CD4-positive, alpha-beta T cell treated with Interleukin-21 for 1 hour (primary cell): ENCODE measurements around the gene GRHL3.

Source experiments
- DNase-seq: peaks from one replicate; pipeline ENCODE4 v3.0.0-alpha.2; 2020

GRHL3 gene

GRCh38 chr1:24293392-24294227 lies 25.5 kb upstream of the GRHL3 start:
- no peak for DNase-seq

- no peak for DNase-seq
These were observed 24.9 kb upstream of the GRHL3 start for GRCh38 chr1:24294228-24294672.

GRCh38 chr1:24294716-24295371 lies 24.3 kb upstream of the GRHL3 start:
- no peak for DNase-seq

- no peak for DNase-seq
These were observed 23.6 kb upstream of the GRHL3 start for GRCh38 chr1:24295535-24295934.

- DNase-seq: no peak
These were observed 21.8 kb upstream of the GRHL3 start for GRCh38 chr1:24297187-24297851.

GRCh38 chr1:24297852-24298232 lies 21.3 kb upstream of the GRHL3 start:
- no peak for DNase-seq

- no peak for DNase-seq
These were observed 20.6 kb upstream of the GRHL3 start for GRCh38 chr1:24298606-24299005.

- DNase-seq: no peak
These were observed 19.3 kb upstream of the GRHL3 start for GRCh38 chr1:24299901-24300300.

GRCh38 chr1:24300971-24301784 lies 18.0 kb upstream of the GRHL3 start:
- no peak for DNase-seq

- DNase-seq: no peak
These were observed 17.4 kb upstream of the GRHL3 start for GRCh38 chr1:24301785-24302175.

- no peak for DNase-seq
These were observed 16.9 kb upstream of the GRHL3 start for GRCh38 chr1:24302209-24302611.

- DNase-seq: no peak
These were observed 15.6 kb upstream of the GRHL3 start for GRCh38 chr1:24303600-24303999.

- no peak for DNase-seq
These were observed 14.4 kb upstream of the GRHL3 start for GRCh38 chr1:24304763-24305162.

GRCh38 chr1:24308365-24309015 lies 10.7 kb upstream of the GRHL3 start:
- DNase-seq: no peak

- DNase-seq: no peak
These were observed 9.2 kb upstream of the GRHL3 start for GRCh38 chr1:24309762-24310485.

GRCh38 chr1:24311234-24311633 lies 7.9 kb upstream of the GRHL3 start:
- DNase-seq: no peak

GRCh38 chr1:24311741-24312140 lies 7.4 kb upstream of the GRHL3 start:
- DNase-seq: no peak

GRCh38 chr1:24315391-24315790 lies 3.8 kb upstream of the GRHL3 start:
- DNase-seq: no peak

GRCh38 chr1:24316645-24317044 lies 2.5 kb upstream of the GRHL3 start:
- DNase-seq: no peak

GRCh38 chr1:24317081-24317480 lies 2.1 kb upstream of the GRHL3 start:
- DNase-seq: no peak

- no peak for DNase-seq
These were observed 1.1 kb upstream of the GRHL3 start for GRCh38 chr1:24317956-24318614.
